NCI-H1092 (cell line): Measurements from ENCODE around the gene FOXO3.
A peak's percentile ranks its signal among the peaks of the same experiment; 100 is the strongest.
"Not testable (repeated sequence)": the region's sequence is repeated elsewhere in the genome, so short reads cannot be mapped to it uniquely, and the experiment has no call there.

Experiments
- DNase-seq: peaks from one replicate; lab custom pipeline; 2025; lab: John Stamatoyannopoulos, UW

Gene FOXO3

DNA sequence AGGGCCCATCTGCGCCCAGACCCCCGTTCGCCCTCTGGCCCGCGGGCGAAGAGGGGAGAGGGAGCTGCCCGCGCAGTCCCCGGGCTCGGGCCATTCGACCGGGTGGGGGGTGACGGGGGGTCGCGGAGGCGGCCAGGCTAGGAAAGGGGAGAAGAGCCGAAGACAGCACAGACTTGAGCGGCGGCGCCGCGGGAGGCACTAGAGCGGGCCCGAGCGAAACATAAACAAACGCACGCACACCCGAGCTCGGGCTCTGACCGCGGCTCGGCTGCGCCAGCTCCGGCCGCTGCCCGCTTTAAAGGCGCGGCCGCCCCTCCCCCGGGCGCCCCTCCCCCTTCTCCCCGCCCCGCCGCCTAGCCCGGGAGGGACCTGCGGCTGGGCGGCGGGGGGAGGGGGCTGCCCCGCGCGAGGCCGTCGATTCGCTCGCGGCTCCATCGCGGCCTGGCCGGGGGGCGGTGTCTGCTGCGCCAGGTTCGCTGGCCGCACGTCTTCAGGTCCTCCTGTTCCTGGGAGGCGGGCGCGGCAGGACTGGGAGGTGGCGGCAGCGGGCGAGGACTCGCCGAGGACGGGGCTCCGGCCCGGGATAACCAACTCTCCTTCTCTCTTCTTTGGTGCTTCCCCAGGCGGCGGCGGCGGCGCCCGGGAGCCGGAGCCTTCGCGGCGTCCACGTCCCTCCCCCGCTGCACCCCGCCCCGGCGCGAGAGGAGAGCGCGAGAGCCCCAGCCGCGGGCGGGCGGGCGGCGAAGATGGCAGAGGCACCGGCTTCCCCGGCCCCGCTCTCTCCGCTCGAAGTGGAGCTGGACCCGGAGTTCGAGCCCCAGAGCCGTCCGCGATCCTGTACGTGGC lies at the start of gene FOXO3:
FOXO3 (plus strand) TSS at position 455 of the 846 bp plus-strand sequence; CDS start at position 747, 292 bp downstream.
- peak; percentile 52 for DNase-seq

DNA sequence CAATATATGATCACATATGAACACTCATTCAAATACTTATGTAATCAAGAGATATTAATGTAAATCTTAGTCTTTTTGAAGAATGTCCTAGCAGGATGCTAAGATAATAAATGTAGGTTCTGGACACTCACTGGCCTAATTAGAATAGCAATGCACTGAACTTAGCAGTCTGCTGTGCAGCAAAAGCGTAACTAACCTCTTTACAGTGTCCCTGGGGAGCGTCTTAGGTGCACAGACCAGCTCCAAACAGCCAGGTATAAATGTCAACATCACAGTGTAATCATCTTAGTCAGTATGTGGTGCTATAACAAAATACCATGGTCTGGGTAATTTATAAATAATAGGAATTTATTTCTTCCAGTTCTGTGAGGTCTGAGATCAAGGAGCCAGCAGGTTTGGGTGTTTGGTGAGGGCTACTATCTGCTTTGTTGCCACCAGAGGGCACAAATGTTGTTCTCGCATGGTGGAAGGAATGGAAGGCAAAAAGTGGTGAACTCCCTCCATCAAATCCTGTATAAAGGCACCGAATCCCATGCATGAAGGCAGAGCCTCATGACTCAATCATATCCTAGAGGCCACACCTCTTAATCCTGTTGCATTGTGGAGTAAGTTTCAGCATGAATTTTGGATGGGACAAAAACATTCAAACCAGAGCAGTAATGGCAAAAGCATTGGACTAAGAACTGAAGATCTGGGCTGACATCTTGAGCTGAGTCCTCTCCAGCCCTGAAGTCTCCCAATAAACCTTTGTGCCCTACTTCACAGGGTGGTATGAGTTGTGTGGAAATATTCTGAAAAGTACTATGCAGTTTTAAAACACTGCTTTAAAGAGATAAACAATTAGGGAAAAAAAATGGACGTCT lies 41.8 kb upstream of the FOXO3 start:
- no peak for DNase-seq

DNA sequence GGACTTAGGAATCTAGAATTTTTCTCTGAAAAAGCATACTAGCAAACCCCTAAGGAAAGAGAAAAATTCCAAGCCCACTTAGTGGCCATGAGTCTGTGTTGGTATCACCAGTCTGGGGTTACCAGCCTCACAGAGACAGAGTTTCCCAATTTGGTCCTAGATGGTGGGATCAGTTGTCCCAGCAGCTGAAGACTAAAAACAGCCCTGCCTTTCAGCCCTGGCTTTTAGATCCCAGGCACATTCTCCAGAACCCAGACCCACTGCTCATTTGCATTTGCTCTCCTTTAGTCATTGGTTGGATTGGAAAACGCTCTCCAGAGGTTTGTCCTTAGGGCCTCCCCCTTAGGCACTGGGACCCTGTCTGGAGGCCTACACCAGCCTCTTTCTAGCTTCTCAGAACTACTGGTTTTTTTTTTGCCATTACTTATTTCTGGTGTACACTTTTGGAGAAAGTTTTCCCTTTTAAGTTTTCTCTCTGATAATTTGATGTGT lies 39.1 kb upstream of the FOXO3 start:
- no peak for DNase-seq

DNA sequence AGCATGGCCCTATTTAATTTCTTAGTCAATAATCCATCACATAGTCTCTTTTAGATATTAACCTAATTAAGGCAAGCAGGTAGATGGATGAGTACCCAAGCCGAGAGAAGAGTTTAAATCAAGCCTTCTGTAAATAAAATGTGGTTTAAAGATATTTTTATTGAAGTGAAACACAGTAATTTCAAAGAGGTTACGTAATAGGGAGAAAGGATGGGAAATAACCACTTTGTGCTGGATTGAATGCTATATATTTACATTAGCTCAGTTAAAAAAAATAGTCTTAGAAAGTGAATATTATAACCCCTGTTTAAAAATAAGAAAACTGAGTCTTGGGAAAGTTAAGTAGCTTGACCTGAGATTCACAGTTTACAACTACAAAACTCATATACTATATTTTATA lies 37.0 kb upstream of the FOXO3 start:
- no peak for DNase-seq

DNA sequence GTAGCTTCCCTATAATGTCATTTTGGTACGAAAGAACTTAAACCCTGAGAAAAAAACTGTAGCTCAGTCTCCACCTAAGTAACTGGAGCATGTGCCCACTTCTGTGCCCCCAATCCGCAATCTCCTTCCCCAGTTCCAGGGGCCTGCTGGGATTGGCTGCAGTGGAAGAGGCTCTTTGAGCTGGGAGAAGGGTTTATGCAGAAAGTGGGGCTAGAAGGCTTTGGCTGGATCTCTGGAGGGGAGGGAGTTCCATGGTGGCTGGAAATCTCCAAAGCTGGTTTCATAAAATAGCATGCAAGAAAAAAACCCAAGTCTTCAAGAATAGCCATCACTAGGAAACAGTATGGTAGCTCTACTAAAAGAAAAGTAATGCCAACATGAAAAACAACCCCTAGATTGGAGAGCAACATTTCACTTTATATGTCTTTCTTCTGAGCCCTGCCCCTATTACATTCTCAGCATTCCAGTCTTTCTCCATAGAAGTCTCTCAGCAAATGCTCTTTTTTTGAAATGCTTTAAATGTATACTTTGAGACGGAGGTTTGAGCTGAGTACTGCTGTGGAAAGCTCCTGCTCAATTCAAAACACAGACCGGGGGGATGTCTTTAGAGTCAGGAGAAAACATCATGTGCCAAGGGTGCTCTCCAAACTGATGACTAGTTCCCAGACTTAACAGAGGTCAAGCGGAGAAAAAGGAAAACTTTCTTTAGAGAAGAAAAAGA lies 36.0 kb upstream of the FOXO3 start:
- no peak for DNase-seq

DNA sequence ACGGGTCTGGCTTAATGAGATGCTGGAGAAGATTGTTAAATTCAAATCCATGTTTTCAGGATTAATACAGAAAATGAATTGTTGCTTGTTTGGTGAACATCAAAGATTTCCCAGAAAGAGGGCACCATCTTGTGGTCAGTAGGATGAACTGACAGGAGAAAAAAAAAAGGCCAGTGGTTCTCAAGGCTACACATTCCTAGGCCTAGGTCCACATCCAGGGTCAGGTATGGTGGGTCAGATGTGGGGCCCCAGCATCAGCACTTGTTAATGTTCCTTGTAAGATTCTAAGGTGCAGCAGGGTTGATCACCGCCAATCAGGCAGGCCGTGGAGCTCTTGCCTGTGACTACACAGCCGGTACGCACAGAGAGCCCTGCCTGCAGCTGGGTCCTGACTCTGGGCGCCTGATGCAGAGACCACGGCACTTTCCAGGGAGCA lies 34.0 kb upstream of the FOXO3 start:
- DNase-seq: no peak

DNA sequence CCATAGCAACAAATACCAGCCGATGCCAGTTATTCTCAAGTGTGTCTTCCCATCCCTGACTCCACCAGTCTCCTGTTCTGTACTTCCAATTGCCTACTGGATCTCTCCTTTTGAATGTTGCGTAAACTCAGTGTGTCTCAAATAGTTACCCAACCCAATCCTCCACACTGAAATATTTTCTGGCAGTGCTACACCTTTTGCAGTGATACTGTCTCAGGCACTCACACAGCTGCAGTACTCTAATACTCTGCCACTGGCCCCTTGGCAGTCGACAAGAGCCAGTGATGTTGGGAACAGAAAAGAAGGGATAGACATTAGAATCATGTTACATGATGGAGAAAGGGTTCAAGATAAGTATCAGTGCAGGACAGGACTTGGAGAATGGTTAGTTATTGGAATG lies 31.8 kb upstream of the FOXO3 start:
- no peak for DNase-seq

DNA sequence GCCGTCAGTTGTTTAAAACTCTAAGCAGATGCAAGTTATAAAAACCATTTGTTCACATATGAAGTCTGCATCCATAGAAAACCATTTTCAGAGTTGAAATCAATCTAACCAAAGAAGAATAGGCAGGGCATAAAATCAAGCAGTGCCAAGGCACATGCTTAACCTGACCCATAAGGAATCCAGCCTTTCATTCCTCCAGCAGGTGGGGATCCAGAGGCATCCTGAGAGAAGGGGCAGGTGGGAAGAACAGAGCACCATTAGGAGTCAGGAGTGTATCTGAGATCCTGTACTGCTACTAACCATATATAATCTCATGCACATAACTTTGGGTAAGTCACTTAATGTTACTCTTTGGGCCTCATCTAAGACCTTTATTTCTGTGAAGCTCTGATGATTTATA lies 29.4 kb upstream of the FOXO3 start:
- no peak for DNase-seq

DNA sequence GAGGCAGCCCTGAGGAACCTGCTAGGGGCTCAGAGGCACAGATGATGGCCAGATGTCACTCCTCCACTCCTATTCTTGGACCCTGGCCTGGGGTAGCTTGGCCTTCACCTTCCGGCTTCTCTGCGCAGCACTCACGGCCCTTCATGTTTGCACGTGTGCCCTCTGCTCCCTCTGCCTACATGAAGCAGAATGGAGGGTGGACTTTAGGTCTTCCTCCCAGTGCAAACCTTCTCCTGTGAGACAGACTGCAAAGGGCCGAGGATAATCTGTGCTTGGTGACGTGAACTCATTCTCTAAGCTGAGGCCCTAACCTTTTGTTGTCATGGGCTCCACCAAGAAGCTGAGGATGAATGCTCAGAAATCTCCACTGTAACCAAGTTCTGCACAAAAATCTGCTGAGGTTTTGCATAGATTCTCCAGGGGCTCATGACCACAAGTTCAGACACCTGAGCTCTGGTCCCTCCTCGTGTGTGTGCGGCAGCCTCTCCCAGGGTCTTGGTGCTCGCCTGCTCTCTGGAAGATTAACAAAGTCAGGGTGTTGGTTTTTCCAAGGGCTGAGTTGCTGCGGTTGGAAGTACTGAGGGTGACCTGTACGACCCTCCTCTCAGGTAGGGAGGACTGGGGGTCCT lies 25.5 kb upstream of the FOXO3 start:
- no peak for DNase-seq

DNA sequence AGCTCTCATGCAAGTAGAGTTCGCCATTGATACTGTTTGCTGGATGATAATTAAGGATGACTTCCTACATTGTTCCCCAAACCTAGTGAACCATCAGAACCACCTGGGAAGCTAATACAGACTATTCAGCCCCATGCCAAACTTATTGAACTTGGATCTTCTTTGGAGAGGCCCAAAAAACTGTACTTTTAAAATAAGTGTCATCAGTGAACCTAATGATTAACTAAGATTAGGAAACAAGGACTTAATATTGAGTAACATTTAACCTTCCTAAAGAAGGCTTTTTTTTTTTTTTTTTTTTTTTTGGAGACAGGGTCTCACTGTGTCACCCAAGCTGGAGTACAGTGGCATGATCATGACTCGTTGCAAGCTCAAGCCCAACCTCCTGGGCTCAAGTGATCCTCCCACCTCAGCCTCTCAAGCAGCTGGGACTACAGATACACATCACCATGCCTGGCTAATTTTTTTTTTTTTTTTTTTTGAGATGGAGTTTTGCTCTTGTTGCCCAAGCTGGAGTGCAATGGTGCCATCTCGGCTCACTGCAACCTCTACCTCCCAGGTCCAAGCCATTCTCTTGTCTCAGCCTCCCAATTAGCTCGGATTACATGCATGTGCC lies 24.7 kb upstream of the FOXO3 start:
- not testable (repeated sequence) for DNase-seq

DNA sequence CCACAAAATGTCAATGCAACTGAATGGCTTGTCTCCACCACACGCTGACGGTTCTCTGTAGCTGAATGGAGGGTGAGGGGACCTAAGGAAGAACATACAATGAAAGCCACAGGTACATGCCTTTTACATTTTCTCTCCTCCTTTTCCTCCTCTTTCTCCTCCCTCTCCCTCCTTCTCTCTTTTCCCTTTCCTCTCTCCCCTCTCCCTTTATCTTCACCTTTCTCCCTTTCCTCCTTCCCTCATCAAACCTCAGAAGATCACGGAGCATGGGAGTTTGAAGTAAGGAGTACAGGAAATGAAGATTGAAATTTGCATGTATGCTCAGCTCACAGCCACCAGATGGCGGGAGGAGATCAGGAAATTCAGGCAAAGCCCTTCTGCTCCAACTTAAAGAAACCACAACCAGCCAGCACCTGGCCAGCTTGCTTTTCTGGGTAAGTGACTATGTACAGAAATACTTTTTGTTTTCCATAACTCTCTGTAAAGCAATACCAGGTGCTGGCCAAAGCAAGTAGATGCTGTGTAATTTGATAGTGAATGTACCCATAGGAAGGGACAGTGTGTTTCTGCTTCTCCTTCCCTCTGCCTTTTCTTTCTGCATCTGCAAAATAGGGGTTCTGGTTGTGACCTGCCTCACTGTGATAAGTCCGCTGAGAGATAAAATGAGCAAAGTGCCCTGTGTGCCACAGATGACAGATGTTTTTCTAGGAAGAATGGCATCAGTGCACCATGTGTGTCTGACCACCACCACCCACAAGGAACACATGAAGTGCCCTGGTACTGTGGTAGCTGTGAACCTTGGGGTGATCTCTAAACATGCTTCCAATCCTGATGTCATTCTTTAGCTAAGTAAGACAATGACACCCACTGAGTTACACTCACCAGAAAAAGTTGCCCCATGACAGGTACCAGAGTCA lies 18.6 kb upstream of the FOXO3 start:
- DNase-seq: peak; percentile 36

DNA sequence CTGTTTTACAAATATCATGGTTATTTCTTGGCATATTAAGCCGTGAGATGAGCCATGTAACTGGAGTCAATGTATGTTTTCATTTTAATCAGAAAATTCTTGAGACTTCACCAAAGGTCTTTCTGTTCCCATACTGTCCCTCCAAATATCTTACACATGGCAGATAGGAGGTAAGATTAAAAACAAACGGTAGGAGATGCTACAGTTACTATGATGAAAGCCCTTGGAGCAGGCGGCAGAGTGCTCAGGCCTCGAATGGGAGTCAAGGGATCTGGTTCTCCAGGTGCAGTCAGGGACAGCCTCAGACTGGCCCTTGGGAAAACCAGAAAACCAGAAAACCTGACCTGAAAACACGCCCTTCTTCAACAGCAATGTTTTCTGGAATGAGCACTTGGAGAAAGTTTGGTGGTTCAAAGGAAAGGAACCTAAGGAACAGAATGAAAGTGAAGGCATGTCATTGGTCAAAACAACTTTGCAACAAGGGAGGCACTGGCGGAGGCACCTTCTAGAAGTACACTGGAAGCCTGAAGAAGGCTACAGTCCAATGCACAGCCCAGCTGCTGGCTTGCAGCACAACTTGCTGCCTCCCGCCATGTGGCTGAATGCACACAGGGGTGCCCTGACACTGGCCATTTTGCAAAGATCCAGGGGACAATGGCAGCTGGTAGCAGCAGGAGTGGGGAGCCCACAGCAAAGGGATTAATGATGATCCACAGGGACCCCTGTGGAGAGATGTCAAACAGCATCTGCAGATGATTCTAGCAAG lies 17.4 kb upstream of the FOXO3 start:
- DNase-seq: no peak

DNA sequence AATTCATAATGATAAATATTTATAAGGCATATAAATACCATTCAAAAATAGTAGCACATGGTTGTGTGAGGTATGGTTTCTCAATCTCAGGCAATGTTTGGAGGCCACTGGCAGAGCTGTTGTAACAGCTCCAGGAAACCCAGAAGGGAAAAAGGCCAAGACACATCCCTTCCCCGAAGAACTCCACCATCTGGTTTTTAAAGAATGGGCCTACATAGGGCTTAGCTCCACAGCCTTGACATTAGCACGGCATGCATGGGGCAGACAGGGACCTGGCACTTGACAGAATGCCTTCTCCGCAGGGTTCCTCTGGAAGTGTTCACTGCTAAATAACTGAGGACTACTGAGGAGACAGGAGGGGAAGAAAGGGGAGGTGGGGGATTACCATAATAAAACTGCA lies 16.1 kb upstream of the FOXO3 start:
- DNase-seq: no peak

DNA sequence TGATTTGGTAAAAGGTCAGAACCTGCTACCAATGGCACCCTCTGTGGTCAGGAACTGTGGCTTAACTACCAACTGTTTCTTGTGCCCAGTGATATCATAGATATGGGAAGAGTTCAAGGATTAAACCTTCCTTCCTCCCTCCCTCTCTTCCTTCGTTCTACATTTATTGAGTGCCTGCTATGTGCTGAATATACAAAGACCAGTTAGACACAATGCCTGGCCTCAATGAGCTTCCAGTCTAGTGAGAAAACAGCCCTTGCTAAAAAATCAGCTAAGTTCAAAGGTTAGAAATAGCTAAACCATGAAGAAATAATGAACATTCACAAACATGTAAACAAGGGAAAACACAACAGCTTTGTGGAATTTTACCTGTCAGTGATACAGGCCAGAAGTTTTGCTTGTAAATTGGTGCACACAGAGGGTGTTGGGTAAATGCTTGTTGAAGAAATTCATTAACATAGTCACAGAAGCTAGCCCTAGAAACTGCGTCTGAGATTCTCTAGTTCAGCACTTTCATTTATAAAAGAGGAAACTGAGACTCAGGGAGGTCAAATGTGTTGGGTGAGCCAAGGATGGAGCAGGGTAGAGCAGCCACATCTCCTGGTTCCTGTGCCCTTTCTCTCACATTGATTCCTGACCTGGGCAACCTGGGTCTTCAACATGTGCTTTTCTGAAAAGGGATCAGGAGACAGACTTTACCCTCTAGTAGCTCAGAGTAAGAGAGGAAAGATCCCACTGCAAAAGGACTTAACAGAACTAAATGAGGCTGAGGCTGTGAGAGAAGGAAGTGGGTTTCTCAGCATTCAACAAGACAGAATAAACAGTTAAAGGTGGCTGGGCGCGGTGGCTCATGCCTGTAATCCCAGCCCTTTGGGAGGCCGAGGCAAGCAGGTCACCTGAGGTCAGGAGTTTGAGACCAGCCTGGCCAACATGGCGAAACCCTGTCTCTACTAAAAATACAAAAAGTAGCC lies 14.4 kb upstream of the FOXO3 start:
- DNase-seq: no peak

DNA sequence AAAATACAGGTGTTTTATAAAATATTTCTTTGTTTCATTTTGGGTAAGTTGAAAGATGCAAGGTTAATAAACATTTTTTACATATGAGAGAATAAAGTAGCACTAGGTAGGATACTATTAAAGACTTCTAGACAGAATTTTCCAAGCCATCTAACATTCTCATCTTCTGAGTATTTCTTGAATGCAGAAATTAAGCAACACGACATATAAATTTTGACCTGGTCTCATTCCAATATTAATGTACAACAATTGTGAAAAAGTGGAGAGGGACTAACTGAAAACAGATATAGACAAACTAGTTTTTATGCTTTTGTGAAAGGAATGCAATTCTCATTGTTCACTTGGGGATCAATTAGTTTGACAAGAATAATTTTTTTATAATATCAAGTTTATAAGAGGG lies 11.5 kb upstream of the FOXO3 start:
- no peak for DNase-seq

DNA sequence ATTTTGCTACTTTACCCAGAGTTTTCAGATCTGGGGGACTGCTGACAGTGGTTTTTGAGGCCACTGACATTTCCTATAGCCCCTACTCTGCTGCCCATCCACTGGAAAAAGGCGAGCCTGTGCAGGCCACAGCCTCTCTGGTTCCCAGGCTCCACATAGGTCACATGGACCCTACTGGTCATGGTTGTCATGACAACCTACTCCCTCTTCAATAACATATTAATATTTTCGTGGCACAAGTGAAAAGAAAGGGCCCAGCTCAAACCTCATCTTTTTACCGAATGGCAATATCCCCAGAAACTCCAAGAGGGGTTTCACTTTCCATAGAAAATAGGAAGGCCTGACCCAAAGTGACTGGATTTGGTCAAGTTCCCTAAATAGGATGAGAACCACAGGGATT lies 11.0 kb upstream of the FOXO3 start:
- no peak for DNase-seq

DNA sequence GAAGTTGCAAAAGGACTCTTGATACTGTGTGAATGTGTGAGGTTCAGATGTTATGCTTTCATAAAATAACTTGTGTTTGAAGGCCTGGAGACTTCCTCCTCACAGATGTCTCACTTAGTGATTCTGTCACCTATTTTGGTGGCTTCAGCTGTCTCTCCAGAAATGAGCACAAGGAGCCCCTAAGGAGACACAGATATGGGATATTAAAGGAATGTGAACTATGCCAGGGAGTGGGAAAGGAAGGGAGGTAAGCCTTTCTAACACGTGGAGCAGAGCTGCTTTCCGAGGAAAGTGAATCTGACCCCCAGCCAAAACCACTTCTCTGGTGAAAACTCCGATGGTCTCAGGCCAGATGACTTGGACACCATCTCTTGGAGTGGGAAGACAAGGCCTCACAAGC lies 10.5 kb upstream of the FOXO3 start:
- no peak for DNase-seq

DNA sequence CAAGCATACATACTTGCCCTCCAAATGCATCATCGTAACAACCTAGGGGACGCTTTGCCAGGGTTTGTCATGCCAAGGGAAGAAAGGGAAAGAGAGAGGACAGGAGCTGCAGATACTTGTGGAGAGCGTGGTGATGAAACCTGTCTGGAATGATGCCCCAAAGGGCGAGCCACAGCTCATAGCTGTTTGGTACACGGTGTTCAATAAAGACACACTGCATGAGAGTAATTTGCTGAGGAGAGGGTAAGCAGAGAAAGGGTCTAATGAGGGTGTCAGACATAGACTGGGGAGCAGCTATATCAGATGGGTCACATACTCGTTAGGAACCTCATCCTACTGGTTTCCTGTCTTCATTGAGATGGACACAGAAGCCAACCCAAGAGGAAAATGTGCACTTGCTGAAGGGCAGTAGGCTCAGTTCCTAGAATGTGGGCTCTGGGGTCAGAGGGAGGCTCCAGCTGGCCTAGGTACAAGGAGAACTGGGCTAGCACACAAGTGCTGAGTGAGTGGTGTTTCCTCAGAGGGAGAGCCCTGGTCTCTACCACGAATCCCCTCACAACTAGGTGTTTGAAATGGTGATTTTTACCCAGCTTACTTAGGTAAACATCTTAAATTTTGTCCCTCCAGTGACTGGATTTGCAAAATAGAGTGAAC lies 5.2 kb upstream of the FOXO3 start:
- no peak for DNase-seq
